ENCODE measurements around the gene TMEM252.

Gene TMEM252

DNA sequence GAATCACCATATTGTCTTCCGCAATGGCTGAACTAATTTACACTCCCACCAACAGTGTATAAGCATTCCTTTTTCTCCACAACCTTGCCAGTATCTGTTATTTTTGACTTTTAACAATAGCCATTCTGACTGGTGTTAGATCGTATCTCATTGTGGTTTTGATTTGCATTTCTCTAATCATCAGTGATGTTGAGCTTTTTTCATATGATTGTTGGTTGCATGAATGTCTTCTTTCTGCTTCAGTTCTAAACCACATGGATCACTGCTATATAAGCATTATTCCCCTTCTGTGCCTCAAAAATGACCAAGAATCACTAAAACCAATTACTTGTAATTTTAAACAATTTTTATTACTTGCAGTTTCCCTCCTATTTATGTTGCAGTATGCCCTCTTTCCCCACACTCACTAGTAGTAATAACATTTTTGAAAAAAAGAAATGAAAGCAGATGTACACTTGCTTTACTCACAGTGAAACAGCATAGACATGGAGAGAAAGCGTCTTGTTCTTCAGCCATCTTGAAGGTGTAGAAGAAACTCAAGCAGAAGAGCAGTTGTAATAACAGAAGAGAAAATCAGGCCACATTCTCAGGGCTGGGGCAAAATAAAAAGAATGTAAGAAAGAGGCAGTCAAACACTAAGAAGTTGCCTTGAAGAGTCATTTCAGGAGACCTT, 4.5 kb upstream of the TMEM252 start:
- no peak for DNase-seq (ENCODE audit: low read depth in 2 of 3, low spot score in 1 of 3)

DNA sequence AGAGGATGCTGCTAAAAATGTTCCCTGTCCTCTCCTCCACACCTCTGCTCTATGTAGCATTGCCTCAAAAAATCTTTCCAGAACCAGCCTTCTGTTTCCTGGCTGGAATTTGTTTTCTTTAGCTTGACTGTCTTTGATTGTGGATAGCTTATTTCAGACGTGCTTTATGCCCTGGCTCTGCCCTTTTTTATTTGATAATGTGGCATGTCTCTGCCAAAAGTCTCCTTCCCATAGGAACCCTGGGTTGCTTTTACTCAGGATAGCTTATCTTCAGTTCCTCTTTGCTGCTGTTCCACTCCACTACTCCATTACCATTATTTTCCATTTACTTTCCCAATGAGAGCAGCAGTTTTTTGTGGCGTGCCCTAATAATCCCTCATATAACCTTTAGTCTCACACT, 885 bp upstream of the TMEM252 start:
- no peak for DNase-seq (ENCODE audit: low read depth in 2 of 3, low spot score in 1 of 3)

DNA sequence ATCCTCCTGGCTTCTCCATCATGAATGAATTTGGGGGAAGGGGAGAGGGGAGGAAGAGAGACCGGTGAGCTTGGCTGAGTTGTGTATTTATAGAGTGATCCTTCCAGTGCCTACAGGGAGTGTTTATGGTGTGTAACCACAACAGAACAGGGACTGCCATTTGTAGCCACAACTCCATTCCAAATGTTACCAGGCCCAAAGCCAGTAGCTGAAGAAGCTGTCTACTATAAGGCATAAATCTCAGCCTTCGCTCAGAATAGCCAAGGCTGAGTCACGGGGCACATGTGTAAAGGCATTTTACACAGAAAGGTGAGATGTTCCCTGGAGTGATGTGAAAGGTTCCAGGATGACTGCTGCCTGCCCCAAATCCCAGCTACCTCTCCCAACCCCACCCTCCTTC, 2.5 kb downstream of the TMEM252 start:
- no peak for DNase-seq (ENCODE audit: low read depth in 2 of 3, low spot score in 1 of 3)

DNA sequence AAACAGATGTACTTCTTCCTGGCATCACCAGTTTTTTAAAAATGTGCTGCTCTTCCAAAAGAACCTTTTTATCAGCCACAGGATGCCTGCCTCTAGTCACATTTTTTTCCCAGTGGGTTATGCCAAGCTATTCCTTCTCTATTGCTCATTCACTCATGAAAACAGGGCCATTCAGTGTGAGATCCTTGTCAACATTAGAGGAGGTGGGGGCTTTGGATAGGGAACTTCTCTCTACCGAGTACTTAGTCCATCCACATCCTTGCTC, 3.1 kb downstream of the TMEM252 start:
- no peak for DNase-seq (ENCODE audit: low read depth in 2 of 3, low spot score in 1 of 3)

DNA sequence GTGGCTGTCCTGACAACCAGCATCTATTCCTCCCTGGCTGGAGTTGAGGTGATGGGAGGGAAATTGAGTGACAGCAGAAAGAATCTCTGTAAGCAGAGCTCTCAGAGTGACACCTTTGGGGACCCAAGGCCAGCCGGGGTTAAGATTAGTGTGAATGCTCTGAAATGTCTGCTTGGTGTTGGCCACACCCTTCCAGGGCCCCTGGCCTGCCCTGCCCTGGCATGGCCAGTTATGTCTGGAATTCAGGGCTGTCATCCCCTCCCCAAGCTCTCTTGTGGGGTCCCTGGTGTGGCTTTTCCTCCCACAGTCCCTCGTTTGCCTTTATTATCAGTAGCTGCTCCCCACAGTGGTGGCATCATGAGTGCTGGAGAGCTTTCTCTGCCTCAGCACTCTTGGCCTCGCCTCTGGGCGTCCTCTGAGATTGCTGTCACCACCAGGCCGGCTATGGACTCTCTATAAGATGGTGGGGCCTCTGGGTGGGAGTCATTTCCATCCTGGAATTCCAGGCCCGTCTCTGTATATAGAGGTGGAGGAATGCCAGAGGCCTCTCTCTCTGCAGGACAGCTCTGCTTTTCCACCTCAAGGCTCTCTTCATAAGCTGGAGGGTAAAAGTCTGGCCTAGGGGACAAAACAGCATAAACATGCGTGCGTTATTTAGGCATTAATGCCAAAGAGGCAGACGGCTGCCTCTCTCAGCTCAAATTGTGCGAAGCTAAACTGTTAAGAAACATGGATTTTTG, 3.6 kb downstream of the TMEM252 start:
- DNase-seq (ENCODE audit: low read depth in 2 of 3, low spot score in 1 of 3), result no peak

DNA sequence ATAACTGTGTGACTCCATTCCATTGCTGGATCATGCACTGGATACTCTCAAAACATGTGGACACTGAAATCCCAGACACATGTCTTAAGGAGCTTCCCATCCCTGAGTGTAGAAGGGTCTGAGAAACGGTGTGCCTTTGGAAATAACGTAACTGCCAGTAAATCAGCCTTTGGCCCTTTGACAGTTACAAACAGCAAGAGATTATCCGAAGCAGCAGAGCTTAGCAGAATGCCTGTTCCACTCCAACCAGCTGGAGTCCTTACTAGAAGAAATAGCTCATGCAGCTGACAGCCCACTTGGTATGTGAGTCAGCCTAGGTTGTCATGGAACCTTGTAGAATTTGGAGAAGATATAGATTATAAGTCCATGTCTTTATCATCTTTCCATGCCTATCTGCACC, 7.0 kb downstream of the TMEM252 start:
- DNase-seq (ENCODE audit: low read depth in 2 of 3, low spot score in 1 of 3), result no peak

DNA sequence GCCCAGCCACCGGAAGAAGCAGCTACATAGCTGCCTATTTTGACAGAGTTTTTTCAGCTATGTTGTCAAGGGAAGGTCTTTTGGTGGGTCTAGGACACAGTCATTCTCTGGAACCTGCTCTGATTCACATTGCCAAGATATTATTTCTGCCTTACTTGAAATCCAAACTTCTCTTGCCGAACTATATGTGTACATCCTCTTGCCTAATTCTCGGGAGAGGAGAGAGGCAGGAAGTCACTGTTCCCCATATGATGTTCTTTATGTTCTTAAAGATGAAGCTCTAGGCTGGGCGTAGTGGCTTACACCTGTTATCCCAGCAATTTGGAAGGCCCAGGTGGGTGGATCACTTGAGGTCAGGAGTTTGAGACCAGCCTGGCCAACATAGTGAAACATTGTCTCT, 8.6 kb downstream of the TMEM252 start:
- no peak for DNase-seq (ENCODE audit: low read depth in 2 of 3, low spot score in 1 of 3)

DNA sequence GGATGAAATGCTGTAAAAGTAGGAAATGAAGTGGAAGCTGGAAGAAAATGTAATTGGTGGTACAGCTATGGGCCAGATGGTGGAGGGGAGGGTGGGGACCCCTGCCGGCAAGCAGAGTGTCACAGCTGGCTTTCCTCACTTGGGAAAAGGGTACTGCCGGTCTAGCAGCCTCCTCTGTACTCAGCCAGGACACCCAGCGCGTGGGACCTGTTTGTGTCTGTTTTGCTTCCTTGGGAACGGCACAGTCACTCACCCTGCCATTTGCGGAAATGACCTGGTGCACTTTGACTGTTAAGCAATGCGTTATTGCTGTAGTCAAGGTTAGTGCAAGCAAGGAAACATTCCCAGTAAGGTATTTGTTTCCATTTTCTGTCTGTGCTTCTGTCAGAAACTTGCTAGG, 10.1 kb downstream of the TMEM252 start:
- no peak for DNase-seq (ENCODE audit: low read depth in 2 of 3, low spot score in 1 of 3)

DNA sequence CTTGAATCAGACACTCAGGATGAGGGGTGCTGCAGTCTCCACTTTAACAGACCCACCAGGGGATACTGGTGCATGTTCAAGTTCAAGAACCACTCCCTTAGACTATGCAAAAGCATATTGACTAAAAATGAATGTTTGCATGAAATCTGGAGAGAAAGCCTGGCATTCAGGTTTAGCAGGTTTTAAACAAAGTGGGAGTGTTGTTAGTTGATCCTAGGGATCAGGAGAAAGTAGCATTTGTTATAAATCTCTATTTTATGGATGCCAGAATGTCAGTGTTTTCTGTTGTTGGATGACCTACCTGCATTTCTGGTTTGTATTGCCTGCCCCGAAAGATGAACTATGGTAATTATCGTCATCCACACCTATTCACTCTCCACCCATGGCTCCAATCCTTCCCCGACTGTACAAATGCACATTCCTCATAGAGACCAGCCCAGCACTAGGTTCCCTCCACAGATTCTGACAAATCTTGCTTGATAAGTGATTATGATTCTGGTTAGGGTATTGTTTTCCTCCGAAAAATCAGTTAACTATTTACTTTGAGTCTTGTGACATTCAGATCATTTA, 17.2 kb downstream of the TMEM252 start:
- DNase-seq (ENCODE audit: low read depth in 2 of 3, low spot score in 1 of 3), result no peak

DNA sequence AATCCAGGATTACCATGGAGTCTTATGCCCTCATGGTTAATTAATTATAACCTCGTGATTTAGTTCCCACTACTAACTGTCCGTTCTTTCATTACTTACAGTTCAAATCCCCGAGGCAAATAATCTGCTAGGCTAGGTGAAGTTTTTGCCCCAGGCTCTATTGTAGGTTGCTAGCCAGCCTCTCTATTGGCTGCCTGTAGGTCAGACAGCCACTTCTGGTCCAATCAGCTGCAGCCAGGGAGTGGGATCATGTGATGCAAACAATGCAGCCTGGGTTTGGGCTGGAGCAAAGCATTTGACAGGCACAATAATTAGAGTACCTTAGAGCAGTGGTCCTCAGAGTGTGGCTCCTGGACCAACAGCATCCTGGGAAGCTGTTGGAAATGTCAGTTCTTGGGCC, 17.7 kb downstream of the TMEM252 start:
- DNase-seq (ENCODE audit: low read depth in 2 of 3, low spot score in 1 of 3), result no peak

DNA sequence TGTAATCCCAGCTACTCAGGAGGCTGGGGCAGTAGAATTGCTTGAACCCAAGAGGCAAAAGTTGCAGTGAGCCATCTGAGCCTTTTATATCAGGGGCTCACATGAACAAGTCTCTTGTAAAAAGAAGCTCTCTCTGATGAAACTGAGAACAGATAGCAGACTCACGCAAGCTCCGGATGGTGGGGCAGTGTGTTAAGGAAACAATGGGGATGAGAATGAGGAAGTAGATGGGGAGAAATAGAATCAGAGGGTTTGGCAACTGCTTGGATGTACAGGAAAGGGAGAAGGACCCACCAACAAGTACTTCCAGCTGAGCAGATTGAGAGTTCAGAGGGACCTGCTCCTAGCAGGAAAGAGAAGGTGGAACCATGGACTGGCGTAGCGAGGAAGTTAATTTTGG, 18.6 kb downstream of the TMEM252 start:
- DNase-seq (ENCODE audit: low read depth in 2 of 3, low spot score in 1 of 3), result no peak

DNA sequence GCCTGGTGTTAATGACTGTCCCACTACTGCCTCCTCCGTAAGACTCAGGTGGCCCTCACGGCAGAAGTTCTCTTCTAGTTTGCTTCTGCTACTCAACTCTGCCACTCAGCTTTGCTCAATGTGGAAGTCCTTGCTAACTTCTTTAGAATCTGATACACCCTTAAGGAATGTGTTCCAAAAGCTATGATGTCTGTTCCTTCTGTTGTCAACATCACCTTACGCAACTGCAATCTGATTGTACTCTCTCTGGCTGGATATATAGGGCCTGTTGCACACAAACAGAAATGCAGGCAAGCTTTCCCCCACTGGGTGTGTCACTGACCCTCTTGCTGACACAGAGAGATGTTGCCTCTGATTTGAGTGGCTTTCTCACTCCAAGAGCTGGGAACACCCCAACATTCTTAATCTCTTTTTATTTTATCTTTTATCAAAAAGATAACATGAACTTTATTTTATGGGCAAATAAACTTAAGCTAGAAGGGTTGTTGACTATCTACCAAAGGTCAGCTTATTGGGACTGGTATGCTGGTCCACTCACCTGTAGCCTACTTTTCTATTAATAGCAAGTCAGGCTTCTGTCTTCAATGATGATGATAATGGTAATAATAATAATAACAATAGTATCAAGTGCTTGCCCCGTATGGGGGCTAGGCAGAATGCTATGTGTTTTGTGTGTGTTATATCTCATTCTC, 25.2 kb downstream of the TMEM252 start:
- no peak for DNase-seq (ENCODE audit: low read depth in 2 of 3, low spot score in 1 of 3)

DNA sequence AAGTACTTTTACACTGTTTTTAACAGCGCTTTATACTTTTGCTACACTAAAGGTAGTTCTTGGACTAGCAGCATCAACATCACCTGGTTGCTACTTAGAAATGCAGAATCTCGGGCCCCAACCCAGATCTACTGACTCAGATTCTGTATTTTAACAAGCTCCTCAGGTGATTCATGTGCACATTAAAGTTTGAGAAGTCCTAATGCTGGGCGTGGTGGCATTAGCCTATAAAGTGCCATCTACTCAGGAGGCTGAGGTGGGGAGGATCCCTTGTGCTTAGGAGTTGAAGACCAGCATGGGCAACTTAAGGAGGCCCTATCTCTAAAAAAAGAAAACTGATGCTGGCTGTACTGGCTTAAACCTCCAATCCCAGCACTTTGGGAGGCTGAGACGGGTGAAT, 26.7 kb downstream of the TMEM252 start:
- no peak for DNase-seq (ENCODE audit: low read depth in 2 of 3, low spot score in 1 of 3)

DNA sequence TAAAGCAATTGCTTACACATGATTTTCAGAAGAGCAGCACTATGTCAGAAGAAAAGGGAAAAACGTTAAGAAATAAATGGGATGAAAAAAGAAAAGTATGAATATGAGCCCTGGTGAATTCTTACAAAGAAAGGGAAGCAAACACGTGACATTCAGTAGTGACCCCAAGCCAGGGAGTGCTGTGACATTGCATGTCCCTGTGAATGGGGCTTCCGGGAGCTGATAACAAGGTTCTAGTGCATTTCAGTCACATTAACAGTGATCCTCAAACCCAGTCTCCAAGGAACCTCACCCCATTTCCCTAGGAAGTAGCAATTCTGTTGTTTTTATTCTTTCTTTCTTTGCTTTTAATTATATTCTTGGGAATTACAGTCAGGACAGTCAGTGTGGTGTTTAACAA, 27.3 kb downstream of the TMEM252 start:
- no peak for DNase-seq (ENCODE audit: low read depth in 2 of 3, low spot score in 1 of 3)

DNA sequence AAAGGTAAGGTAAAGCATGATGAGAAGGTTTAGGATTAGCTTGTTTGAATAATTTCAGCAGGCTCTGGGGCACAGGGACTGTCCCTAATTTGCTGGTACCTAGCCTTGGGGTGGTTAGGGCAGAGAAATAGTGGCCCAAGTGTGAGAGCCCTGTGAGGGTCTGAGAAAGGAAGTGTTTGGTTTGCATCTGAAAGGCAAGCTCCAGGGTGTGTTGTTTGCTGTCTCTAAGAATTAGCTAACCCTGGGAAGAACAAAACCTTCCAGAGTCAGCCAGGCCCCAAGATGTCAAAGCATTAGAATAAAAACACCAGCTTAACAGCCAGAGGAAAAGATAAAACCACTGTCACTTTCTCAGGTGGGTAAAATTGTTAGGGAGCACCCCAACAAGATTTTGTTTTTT, 31.0 kb downstream of the TMEM252 start:
- DNase-seq (ENCODE audit: low read depth in 2 of 3, low spot score in 1 of 3), result no peak

DNA sequence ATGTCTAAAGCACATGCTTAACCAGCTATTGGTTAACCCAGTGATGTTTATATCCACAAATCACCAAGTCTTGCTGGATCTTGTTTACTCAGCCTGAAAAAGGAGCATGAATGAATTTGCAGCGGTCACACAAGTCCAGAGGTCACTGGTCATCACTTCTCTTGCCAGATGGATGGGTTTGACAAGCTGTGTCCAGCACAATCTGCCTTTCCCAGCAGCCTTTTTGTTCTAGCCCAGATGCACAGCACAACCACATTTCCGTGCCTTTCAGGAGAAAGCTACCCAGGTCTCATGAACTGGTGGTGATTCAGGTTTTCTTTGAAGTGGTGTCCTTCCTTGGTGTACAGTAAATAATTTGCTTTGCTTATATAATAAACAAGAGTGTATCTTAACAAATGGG, 32.1 kb downstream of the TMEM252 start:
- no peak for DNase-seq (ENCODE audit: low read depth in 2 of 3, low spot score in 1 of 3)

DNA sequence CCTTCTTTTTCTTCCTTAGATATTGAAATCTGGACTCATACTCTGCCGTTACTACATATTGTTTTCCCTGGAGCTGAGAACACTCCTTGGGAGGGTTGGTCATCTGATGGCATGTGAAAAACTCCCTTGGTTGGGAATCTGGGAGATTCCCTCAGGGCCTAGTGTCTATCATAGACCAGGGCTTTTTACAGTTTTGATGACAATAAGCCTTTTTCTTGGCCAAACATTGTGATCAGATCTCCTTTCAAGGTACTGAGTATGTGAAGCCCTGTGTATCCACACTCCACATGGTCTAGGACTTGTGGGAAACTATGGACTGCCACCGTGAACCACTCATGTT, 32.9 kb downstream of the TMEM252 start:
- no peak for DNase-seq (ENCODE audit: low read depth in 2 of 3, low spot score in 1 of 3)

DNA sequence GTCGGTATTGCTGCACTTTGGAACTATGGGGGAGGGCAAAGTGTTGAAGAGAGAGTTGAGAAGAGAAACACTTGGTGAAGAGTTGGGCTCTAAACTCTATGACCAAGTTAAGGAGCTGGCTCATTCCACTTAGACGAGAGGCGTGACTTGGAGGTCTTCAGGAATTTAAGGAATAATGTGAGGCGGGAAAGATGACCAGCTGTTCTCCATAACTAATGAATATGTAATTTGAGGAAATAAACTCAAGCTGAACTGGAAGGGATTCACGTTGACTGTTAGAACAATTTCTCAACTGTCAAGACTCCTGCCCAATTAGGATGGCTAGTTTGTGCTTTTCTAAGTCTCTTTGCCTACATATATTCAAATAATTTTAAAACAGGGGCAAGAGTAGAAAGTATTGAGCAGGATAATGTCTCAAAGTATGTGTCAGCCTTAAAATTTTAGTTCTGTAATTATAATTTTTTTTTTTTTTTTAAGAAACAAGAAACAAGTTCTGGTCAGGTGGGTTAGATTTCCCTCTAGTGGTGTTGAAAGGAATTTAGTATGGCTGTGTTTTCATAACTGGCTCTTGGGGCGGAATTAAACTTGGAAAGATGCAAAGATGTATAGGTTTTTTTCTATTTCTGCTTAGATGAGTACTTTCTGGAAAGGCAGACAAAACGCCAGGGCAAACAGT, 33.4 kb downstream of the TMEM252 start:
- DNase-seq (ENCODE audit: low read depth in 2 of 3, low spot score in 1 of 3), result no peak

DNA sequence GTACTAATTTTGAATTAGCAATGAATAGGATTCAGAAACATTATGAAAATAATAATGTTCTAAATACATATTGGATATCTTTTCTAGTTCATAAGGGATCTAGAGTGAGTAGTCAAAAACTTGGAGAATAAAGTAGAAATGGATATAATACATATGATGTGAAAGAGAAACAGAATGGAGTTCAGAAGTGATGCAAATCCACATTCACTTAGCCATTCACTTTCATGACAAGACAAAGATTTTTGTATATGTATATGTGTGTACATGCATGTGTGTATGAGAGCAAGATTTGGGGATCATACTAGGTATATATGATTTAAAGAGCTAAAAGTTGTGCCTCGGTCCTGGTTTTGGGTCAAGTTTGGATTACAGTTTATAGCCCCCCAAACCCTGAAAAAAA, 34.1 kb downstream of the TMEM252 start:
- no peak for DNase-seq (ENCODE audit: low read depth in 2 of 3, low spot score in 1 of 3)

DNA sequence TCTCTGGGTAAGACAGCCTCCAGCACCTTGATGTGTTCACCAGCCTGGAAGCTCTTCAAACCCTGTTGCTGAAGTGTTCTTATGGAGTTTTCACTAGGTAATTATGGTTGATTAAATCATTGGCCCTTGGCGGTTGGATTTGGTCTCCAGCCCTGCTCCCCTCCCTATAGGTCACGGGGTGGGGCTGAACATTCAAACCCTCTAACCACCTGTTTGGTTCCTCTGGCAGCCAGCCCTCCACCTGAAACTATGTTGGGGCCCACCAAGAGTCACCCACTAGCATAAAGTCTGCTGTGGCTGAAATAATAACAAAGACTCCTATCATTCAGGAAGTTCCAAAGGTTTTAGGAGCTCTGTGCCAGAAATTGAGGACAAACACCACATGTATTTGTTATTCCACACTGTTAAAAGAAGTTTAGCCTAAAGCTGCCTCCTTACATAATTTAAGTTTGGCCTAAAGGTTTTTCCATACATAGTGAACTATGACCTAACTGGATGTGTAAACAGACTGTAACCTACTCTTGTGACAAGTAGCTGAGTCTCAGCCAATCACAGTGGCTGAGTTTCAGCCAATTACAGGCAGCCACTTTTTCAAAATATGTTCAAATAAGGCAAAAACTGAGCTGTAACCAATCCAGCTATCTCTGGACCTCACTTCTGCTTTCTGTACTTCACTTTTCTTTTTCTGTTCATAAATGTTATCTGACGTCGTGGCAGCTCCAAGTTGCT, 34.8 kb downstream of the TMEM252 start:
- no peak for DNase-seq (ENCODE audit: low read depth in 2 of 3, low spot score in 1 of 3)

DNA sequence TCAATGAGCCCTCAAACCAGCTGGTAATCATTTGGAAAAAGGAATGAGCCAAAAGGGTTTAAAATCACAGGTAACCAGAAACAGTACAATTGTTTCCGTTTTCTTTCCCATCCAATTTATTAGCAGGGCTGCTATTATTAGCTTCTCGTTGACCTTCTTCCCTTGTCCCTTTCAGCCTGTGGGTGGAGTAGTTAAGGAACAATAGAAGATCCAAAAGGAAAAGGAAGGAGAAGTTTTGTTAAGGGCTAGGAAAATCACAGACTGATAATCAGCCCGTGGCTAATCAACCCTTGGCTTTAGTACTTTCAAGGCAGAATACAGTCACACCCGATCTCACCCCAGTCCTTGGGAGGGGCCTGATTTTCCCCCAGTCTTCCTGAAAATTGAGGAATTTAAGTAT, 38.4 kb downstream of the TMEM252 start:
- no peak for DNase-seq (ENCODE audit: low read depth in 2 of 3, low spot score in 1 of 3)

Data from stimulated activated CD4-positive, alpha-beta T cell treated with anti-CD3 and anti-CD28 coated beads, Interleukin-12 subunit alpha, Interleukin-12 subunit beta, amount 100 ng/mL, for 48 hours (primary cell).